ENCODE results near the gene MID1.

MID1 gene

DNA sequence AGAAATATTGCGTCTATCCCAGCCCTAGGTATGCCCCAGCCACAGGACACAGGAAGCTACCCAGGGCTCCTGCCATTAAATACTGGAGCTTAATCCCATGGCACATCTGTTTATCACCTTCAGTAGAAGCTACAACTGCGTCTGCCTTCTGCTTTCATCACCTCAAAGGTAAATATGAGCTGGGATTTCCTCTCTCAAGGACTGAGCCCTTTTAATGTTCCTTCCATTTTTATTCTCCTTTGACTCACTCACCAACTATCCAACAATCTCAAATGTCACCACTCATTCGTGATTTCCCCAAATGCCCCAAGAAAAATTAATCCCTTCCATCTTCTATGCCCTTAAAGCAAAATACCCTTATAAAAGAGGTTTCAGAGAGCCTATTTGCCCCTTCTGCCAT is 1.8 kb upstream of the MID1 start:
- no peak for TF ChIP-seq CTCF (conservative IDR thresholded peaks at IDR 0.05; ENCODE audit: control insufficient read depth, insufficient read depth, low read depth, low read length)
- DNase-seq (ENCODE audit: low read depth): no peak
- H3K4me3 ChIP-seq (ENCODE audit: control insufficient read depth, low read depth, low read length): no peak overlapping the region

GRCh38 chrX:10619425-10620046 is 849 bp downstream of the MID1 start:
- no peak for TF ChIP-seq CTCF (conservative IDR thresholded peaks at IDR 0.05; ENCODE audit: control insufficient read depth, insufficient read depth, low read depth, low read length)
- peak; percentile 11 for DNase-seq (ENCODE audit: low read depth)

DNA sequence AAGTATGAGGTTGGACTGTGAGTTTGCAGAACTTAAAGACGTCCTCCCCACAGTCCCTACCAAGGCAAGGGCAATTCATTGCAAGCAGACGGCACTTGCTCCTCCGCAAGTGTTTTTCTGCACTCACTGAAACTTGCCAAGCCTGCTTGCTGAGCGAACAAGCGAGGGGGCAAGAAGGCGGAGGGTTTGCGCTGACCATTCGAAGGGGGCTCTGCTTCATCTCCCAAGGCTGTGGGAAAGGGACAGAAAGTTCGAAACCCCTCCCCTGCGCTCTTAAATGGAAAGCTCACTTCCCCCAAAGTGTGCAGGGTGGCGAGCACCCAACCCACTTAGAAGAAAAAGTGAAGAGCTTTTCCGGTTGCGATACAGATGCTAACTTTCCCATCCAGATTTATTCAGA is 1.4 kb downstream of the MID1 start:
- DNase-seq (ENCODE audit: low read depth): peak; percentile 13
- H3K4me3 ChIP-seq (ENCODE audit: control insufficient read depth, low read depth, low read length): peak overlapping the region; percentile 67
- no peak for TF ChIP-seq CTCF (conservative IDR thresholded peaks at IDR 0.05; ENCODE audit: control insufficient read depth, insufficient read depth, low read depth, low read length)

More at GRCh38 chrX:10619425-10620046, 849 bp downstream of the MID1 start:
- peak overlapping the region; percentile 67 for H3K4me3 ChIP-seq (ENCODE audit: control insufficient read depth, low read depth, low read length)

GRCh38 chrX:10617999-10618351 is 2.4 kb downstream of the MID1 start:
- peak; percentile 74 for DNase-seq (ENCODE audit: low read depth)
- no peak for TF ChIP-seq CTCF (conservative IDR thresholded peaks at IDR 0.05; ENCODE audit: control insufficient read depth, insufficient read depth, low read depth, low read length)
- peak overlapping the region; percentile 67 for H3K4me3 ChIP-seq (ENCODE audit: control insufficient read depth, low read depth, low read length)

DNA sequence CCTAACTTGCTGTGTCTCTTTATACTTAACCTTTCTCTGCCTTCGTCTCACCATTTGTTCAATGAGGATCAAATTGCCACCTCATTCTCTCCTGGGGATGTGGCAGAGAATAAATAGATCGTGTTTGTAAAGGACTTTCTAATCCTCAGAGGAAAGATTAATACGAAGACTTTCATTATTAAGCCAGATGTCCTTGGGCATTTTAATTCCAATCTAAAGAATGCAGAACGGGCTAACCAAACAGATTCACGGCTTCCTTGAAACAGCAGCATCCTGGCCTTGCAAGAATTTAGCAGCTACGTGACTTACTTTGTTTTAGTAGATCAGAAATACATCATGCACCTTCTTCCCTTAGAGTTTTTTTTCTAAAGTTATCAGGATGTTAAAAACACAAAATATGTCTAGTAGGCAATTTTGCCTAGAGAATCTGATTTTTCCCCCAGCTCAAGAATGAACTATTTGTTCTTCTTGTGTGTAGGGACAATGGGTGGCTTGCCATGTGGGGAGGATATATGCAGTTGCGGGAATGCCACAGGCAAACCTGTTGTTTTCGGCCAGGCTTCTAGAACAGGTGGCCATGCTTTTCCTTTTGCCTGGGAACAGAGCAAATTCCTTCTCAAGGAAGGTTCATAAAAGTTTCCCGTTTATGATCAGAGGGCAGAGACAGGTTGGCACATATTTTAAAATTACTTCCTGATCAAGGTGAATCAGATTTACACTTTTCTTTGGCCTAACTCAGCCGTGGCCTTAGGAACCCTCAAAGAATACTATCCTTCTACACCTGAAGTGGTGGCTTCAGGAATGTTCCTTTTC is 3.0 kb downstream of the MID1 start:
- H3K4me3 ChIP-seq (ENCODE audit: control insufficient read depth, low read depth, low read length): no peak overlapping the region
- no peak for TF ChIP-seq CTCF (conservative IDR thresholded peaks at IDR 0.05; ENCODE audit: control insufficient read depth, insufficient read depth, low read depth, low read length)
- no peak for DNase-seq (ENCODE audit: low read depth)

DNA sequence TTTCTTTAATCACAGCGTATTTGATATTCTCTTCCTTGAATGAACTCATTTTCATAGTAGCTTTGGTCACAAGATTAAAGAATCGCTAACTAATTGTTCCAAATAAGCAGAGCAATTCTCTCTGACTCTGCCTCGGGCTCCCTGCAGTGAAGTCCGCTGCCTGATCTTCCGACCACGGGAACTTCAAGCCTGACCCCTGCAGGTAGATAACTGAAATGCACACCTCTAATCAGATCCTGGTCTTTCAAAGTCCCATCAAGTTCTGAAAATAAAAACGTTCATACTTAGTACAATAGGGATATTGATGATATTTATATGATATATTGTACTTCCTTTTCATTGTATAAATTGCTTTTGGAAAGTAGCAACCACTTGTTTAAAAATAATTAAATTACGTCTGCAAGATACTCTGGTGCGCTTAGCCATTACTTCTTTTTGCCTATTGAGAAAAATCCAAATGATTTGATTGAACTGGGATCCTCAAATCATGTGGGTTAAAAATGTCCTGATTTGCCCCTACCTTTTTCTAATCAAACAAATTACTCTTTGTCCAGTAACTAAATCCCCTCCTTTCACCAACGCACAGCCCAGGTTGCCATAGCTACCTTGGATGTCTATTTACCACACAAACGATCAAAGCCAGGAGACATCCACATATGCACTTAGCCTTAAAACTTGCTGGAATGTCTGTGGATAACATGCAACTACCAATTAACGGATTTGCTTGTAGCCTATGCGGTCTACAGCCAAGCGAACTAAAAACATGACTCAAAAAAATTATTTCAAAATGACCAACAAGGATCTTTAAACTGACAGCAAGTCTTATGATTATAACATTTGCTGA is 4.2 kb downstream of the MID1 start:
- TF ChIP-seq CTCF (conservative IDR thresholded peaks at IDR 0.05; ENCODE audit: control insufficient read depth, insufficient read depth, low read depth, low read length): peak; percentile 72
- DNase-seq (ENCODE audit: low read depth): peak; percentile 67
- no peak overlapping the region for H3K4me3 ChIP-seq (ENCODE audit: control insufficient read depth, low read depth, low read length)

Measured in fibroblast of mammary gland (primary cell).